HG02885 (cell line): ENCODE data around the gene PLXDC2.

ENCODE experiments used
- ATAC-seq: cut with Tn5 transposase; IDR thresholded peaks from one replicate; pipeline ENCODE4 v1.9.1; 2021; ENCODE audit warnings: mild to moderate bottlenecking; ENCODE audit not compliant: unreplicated experiment, poor library complexity

The PLXDC2 gene

GRCh38 chr10:19904202-19904661 lies 88.0 kb downstream of the PLXDC2 start:
- ATAC-seq, result peak; percentile 58

GRCh38 chr10:19906108-19906791 lies 90.0 kb downstream of the PLXDC2 start:
- no peak for ATAC-seq

GRCh38 chr10:19908991-19909696 lies 92.9 kb downstream of the PLXDC2 start:
- ATAC-seq, result no peak

- ATAC-seq, result no peak
Measured at GRCh38 chr10:19911886-19912285, 95.7 kb downstream of the PLXDC2 start.

- no peak for ATAC-seq
Measured at GRCh38 chr10:19913987-19914386, 97.8 kb downstream of the PLXDC2 start.

GRCh38 chr10:19915125-19915524 lies 98.9 kb downstream of the PLXDC2 start:
- ATAC-seq, result no peak

- no peak for ATAC-seq
Measured at GRCh38 chr10:19915816-19916215, 99.6 kb downstream of the PLXDC2 start.

GRCh38 chr10:19917751-19918478 lies 101.7 kb downstream of the PLXDC2 start:
- ATAC-seq, result no peak

GRCh38 chr10:19918794-19919193 lies 102.6 kb downstream of the PLXDC2 start:
- no peak for ATAC-seq

GRCh38 chr10:19919671-19920070 lies 103.4 kb downstream of the PLXDC2 start:
- ATAC-seq, result no peak

GRCh38 chr10:19920075-19920726 lies 104.0 kb downstream of the PLXDC2 start:
- ATAC-seq, result no peak

GRCh38 chr10:19921300-19922140 lies 105.3 kb downstream of the PLXDC2 start:
- no peak for ATAC-seq

GRCh38 chr10:19922236-19922963 lies 106.2 kb downstream of the PLXDC2 start:
- no peak for ATAC-seq

- ATAC-seq, result no peak
Measured at GRCh38 chr10:19925064-19925463, 108.8 kb downstream of the PLXDC2 start.

- ATAC-seq, result no peak
Measured at GRCh38 chr10:19928936-19929335, 112.7 kb downstream of the PLXDC2 start.

GRCh38 chr10:19929506-19930140 lies 113.4 kb downstream of the PLXDC2 start:
- ATAC-seq, result no peak

GRCh38 chr10:19930936-19931893 lies 115.0 kb downstream of the PLXDC2 start:
- ATAC-seq, result no peak
